Measurements from ENCODE around the gene FAM83F. TPM values are rescaled to one million over a fixed set of nuclear protein-coding genes. Genes with fewer than 3 reads are reported as not detected.

FAM83F gene
- total RNA-seq, 1 experiment from 2014 or later: 8.1 TPM

- ChIA-PET CTCF (no interaction called here), POLR2A (ENCODE audit: unreplicated experiment) (no interaction called here)
- H3K4me3 ChIP-seq: no peak overlapping the region
- BruUV-seq (replicated peaks): no TSS peak
- H3K9me3 ChIP-seq (ENCODE audit: insufficient read depth, low read depth): no peaks in the 10 kb centered on the region
- H3K27ac ChIP-seq: no peak overlapping the region
- peaks cover 19% of the 10 kb centered on the region; the same call in 1 of the 2 replicates for H3F3A ChIP-seq (ENCODE audit: insufficient read depth, low read depth)
- no peaks in the 10 kb centered on the region for H3K36me3 ChIP-seq (ENCODE audit: low read depth)
- peaks cover 57% of the 10 kb centered on the region for H3K79me2 ChIP-seq (ENCODE audit: low read depth)
- H3K27me3 ChIP-seq (ENCODE audit: insufficient read depth, low read depth): no peaks in the 10 kb centered on the region
- H4K20me1 ChIP-seq (ENCODE audit: insufficient read depth): peaks cover 55% of the 10 kb centered on the region
- TF ChIP-seq CTCF (conservative IDR thresholded peaks at IDR 0.05) (no peak), EZH2 (IDR thresholded peaks at IDR 0.05; ENCODE audit: low read depth) (no peak)
- intact Hi-C loops (cut with micrococcal nuclease; ENCODE audit: unreplicated experiment): no loop called here
- H3K4me1 ChIP-seq (replicated peaks; ENCODE audit: insufficient read depth): peaks cover 18% of the 10 kb centered on the region
- no peak overlapping the region for H3K4me2 ChIP-seq
- DNase-seq: no peak
- H2AFZ ChIP-seq: no peak overlapping the region
- no peaks in the 10 kb centered on the region for H3K9me2 ChIP-seq (ENCODE audit: insufficient read depth)
Measured at GRCh38 chr22:40057652-40058051, 62.9 kb downstream of the FAM83F start.

GRCh38 chr22:40058265-40058664 lies 63.5 kb downstream of the FAM83F start:
- Histone ChIP-seq H3K27me3 (ENCODE audit: insufficient read depth, low read depth) (no peaks in the 10 kb centered on the region), H3K9me3 (ENCODE audit: insufficient read depth, low read depth) (no peaks in the 10 kb centered on the region), H3K4me1 (replicated peaks; ENCODE audit: insufficient read depth) (peaks cover 18% of the 10 kb centered on the region), H3F3A (ENCODE audit: insufficient read depth, low read depth) (peaks cover 16% of the 10 kb centered on the region; the same call in 1 of the 2 replicates), H3K4me3 (no peak overlapping the region), H3K36me3 (ENCODE audit: low read depth) (no peaks in the 10 kb centered on the region), H3K79me2 (ENCODE audit: low read depth) (peaks cover 56% of the 10 kb centered on the region), H4K20me1 (ENCODE audit: insufficient read depth) (peaks cover 57% of the 10 kb centered on the region), H3K27ac (no peak overlapping the region), H3K4me2 (no peak overlapping the region), H2AFZ (no peak overlapping the region), H3K9me2 (ENCODE audit: insufficient read depth) (no peaks in the 10 kb centered on the region)
- ChIA-PET POLR2A (ENCODE audit: unreplicated experiment) (no interaction called here), CTCF (interaction anchor here (0.6 kb wide), 1 partner anchor 51 kb away, joined by 3 read pairs; no protein-coding TSS in a partner anchor)
- intact Hi-C loops (cut with micrococcal nuclease; ENCODE audit: unreplicated experiment): no loop called here
- DNase-seq: no peak
- BruUV-seq (replicated peaks): no TSS peak
- no peak for TF ChIP-seq CTCF (conservative IDR thresholded peaks at IDR 0.05)
- TF ChIP-seq EZH2 (IDR thresholded peaks at IDR 0.05; ENCODE audit: low read depth): no peak

GRCh38 chr22:40065981-40066380 lies 71.2 kb downstream of the FAM83F start:
- no peak for DNase-seq
- H3K27ac ChIP-seq: no peak overlapping the region
- no peaks in the 10 kb centered on the region for H3K9me3 ChIP-seq (ENCODE audit: insufficient read depth, low read depth)
- intact Hi-C loops (cut with micrococcal nuclease; ENCODE audit: unreplicated experiment): no loop called here
- H3K4me2 ChIP-seq: no peak overlapping the region
- peaks cover 62% of the 10 kb centered on the region for H4K20me1 ChIP-seq (ENCODE audit: insufficient read depth)
- no peaks in the 10 kb centered on the region; the same call in 1 of the 2 replicates for H3K4me1 ChIP-seq (replicated peaks; ENCODE audit: insufficient read depth)
- H3K4me3 ChIP-seq: no peak overlapping the region
- H3K9me2 ChIP-seq (ENCODE audit: insufficient read depth): no peaks in the 10 kb centered on the region
- H3K27me3 ChIP-seq (ENCODE audit: insufficient read depth, low read depth): no peaks in the 10 kb centered on the region
- no peak for TF ChIP-seq CTCF (conservative IDR thresholded peaks at IDR 0.05)
- TF ChIP-seq EZH2 (IDR thresholded peaks at IDR 0.05; ENCODE audit: low read depth): no peak
- CTCF ChIA-PET: no interaction called here
- BruUV-seq (replicated peaks): no TSS peak
- POLR2A ChIA-PET (ENCODE audit: unreplicated experiment): no interaction called here
- H3F3A ChIP-seq (ENCODE audit: insufficient read depth, low read depth): peaks cover 4% of the 10 kb centered on the region; the same call in 1 of the 2 replicates
- H3K36me3 ChIP-seq (ENCODE audit: low read depth): no peaks in the 10 kb centered on the region
- no peak overlapping the region for H2AFZ ChIP-seq
- H3K79me2 ChIP-seq (ENCODE audit: low read depth): peaks cover 41% of the 10 kb centered on the region
